SK-N-SH treated with all-trans-retinoic acid at 6 μM for 48 hours (cell line): Measurements from ENCODE around the gene DENND4B.

Source experiments
- ATAC-seq: fragments of 200-7000 bp; cut with Tn5 transposase; 3 replicates; pipeline ENCODE4 v1.9.1; 2020; ENCODE audit warnings: mild to moderate bottlenecking, moderate library complexity
- BACH2 ChIP-seq: fragments of 250-450 bp; sonication (Bioruptor Pico); IDR thresholded peaks from 2 replicates; pipeline ENCODE4 v1.9.0; 2021; ENCODE audit warnings: mild to moderate bottlenecking, borderline replicate concordance
- CREB5 ChIP-seq: fragments of 250-450 bp; sonication (Bioruptor Pico); IDR thresholded peaks from 2 replicates; pipeline ENCODE4 v1.5.1; 2020; ENCODE audit warnings: low read depth, mild to moderate bottlenecking, moderate library complexity
- CSDC2 ChIP-seq: fragments of 250-450 bp; sonication (Bioruptor Pico); IDR thresholded peaks from 2 replicates; pipeline ENCODE4 v1.5.0; 2020; ENCODE audit warnings: mild to moderate bottlenecking, moderate library complexity
- ESRRG ChIP-seq: fragments of 250-450 bp; sonication (Bioruptor Pico); IDR thresholded peaks from 2 replicates; pipeline ENCODE4 v1.6.1; 2021; ENCODE audit warnings: mild to moderate bottlenecking
- GLIS3 ChIP-seq: fragments of 250-450 bp; sonication (Bioruptor Pico); IDR thresholded peaks from 2 replicates; pipeline ENCODE4 v1.5.0; 2020; ENCODE audit warnings: mild to moderate bottlenecking, moderate library complexity
- ISL1 ChIP-seq: fragments of 250-450 bp; sonication (Bioruptor Pico); IDR thresholded peaks from 2 replicates; pipeline ENCODE4 v2.1.2; 2022; ENCODE audit warnings: mild to moderate bottlenecking, moderate library complexity
- OSR1 ChIP-seq: fragments of 250-450 bp; sonication (Bioruptor Pico); IDR thresholded peaks from 2 replicates; pipeline ENCODE4 v1.8.0; 2022; ENCODE audit warnings: moderate library complexity, mild to moderate bottlenecking, inconsistent platforms
- PPARA ChIP-seq: fragments of 250-450 bp; sonication (Bioruptor Pico); IDR thresholded peaks from 2 replicates; pipeline ENCODE4 v1.5.0; 2020; ENCODE audit warnings: mild to moderate bottlenecking, borderline replicate concordance
- SNAI2 ChIP-seq: fragments of 250-450 bp; sonication (Bioruptor Pico); IDR thresholded peaks from 2 replicates; pipeline ENCODE4 v1.5.0; 2020; ENCODE audit warnings: mild to moderate bottlenecking, moderate library complexity
- TOX ChIP-seq: fragments of 250-450 bp; sonication (Bioruptor Pico); IDR thresholded peaks from 2 replicates; pipeline ENCODE4 v1.8.0; 2021; ENCODE audit warnings: mild to moderate bottlenecking, moderate library complexity, borderline replicate concordance
- ZC3H10 ChIP-seq: fragments of 250-450 bp; sonication (Bioruptor Pico); IDR thresholded peaks from 2 replicates; pipeline ENCODE4 v1.5.1; 2021; ENCODE audit warnings: mild to moderate bottlenecking, moderate library complexity
- ZFP3 ChIP-seq: fragments of 250-450 bp; sonication (Bioruptor Pico); IDR thresholded peaks from 2 replicates; pipeline ENCODE4 v1.5.0; 2020; ENCODE audit warnings: mild to moderate bottlenecking, moderate library complexity
- ZFP30 ChIP-seq: fragments of 450-650 bp; formaldehyde crosslinking; IDR thresholded peaks from 2 replicates; pipeline ENCODE4 v1.5.0; 2022; ENCODE audit warnings: mild to moderate bottlenecking, moderate library complexity
- ZNF565 ChIP-seq: fragments of 450-650 bp; formaldehyde crosslinking; conservative IDR thresholded peaks from 2 replicates; pipeline ENCODE4 v1.5.0; 2020; ENCODE audit warnings: low read depth, mild to moderate bottlenecking, moderate library complexity
- ZNF8 ChIP-seq: fragments of 450-650 bp; formaldehyde crosslinking; IDR thresholded peaks from 2 replicates; pipeline ENCODE4 v1.5.0; 2020; ENCODE audit warnings: mild to moderate bottlenecking, moderate library complexity
- TF ChIP-seq, protein P1 (sequence below): fragments of 250-450 bp; sonication (Bioruptor Pico); IDR thresholded peaks from 2 replicates; pipeline ENCODE4 v1.5.0; 2020; ENCODE audit warnings: mild to moderate bottlenecking, moderate library complexity
- TF ChIP-seq, protein P2 (sequence below): fragments of 250-450 bp; sonication (Bioruptor Pico); IDR thresholded peaks from 2 replicates; pipeline ENCODE4 v1.8.0; 2021; ENCODE audit warnings: low read depth, mild to moderate bottlenecking, moderate library complexity, borderline replicate concordance
- TF ChIP-seq, protein P3 (sequence below): fragments of 250-450 bp; sonication (Bioruptor Pico); IDR thresholded peaks from 2 replicates; pipeline ENCODE4 v1.8.0; 2020; ENCODE audit warnings: mild to moderate bottlenecking, moderate library complexity, borderline replicate concordance

DENND4B gene

GRCh38 chr1:153967107-153967999, 20.8 kb upstream of the DENND4B start, which contains the start of gene CREB3L4:
TSS of gene CREB3L4 (plus strand) at chr1:153967902. CDS start at chr1:153968526, 624 bp downstream.
- peak; percentile 90 for ATAC-seq
- TF ChIP-seq SNAI2 (no peak), ZFP30 (CRISPR knock-in tag) (no peak), GLIS3 (CRISPR knock-in tag) (no peak), ZNF8 (CRISPR knock-in tag) (no peak), ESRRG (CRISPR knock-in tag) (no peak), ZNF565 (CRISPR knock-in tag) (no peak), ISL1 (no peak), ZFP3 (CRISPR knock-in tag) (0 out of 2 replicates have a peak, but pooled peaks have one; percentile 14), PPARA (CRISPR knock-in tag) (no peak)
- TF ChIP-seq, protein P1, sequence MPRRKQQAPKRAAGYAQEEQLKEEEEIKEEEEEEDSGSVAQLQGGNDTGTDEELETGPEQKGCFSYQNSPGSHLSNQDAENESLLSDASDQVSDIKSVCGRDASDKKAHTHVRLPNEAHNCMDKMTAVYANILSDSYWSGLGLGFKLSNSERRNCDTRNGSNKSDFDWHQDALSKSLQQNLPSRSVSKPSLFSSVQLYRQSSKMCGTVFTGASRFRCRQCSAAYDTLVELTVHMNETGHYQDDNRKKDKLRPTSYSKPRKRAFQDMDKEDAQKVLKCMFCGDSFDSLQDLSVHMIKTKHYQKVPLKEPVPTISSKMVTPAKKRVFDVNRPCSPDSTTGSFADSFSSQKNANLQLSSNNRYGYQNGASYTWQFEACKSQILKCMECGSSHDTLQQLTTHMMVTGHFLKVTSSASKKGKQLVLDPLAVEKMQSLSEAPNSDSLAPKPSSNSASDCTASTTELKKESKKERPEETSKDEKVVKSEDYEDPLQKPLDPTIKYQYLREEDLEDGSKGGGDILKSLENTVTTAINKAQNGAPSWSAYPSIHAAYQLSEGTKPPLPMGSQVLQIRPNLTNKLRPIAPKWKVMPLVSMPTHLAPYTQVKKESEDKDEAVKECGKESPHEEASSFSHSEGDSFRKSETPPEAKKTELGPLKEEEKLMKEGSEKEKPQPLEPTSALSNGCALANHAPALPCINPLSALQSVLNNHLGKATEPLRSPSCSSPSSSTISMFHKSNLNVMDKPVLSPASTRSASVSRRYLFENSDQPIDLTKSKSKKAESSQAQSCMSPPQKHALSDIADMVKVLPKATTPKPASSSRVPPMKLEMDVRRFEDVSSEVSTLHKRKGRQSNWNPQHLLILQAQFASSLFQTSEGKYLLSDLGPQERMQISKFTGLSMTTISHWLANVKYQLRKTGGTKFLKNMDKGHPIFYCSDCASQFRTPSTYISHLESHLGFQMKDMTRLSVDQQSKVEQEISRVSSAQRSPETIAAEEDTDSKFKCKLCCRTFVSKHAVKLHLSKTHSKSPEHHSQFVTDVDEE (CRISPR knock-in tag) = no peak
- TF ChIP-seq, protein P2, sequence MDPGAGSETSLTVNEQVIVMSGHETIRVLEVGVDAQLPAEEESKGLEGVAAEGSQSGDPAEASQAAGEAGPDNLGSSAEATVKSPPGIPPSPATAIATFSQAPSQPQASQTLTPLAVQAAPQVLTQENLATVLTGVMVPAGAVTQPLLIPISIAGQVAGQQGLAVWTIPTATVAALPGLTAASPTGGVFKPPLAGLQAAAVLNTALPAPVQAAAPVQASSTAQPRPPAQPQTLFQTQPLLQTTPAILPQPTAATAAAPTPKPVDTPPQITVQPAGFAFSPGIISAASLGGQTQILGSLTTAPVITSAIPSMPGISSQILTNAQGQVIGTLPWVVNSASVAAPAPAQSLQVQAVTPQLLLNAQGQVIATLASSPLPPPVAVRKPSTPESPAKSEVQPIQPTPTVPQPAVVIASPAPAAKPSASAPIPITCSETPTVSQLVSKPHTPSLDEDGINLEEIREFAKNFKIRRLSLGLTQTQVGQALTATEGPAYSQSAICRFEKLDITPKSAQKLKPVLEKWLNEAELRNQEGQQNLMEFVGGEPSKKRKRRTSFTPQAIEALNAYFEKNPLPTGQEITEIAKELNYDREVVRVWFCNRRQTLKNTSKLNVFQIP (CRISPR knock-in tag) = 0 out of 2 replicates have a peak, but pooled peaks have one; percentile 7
- TF ChIP-seq, protein P3, sequence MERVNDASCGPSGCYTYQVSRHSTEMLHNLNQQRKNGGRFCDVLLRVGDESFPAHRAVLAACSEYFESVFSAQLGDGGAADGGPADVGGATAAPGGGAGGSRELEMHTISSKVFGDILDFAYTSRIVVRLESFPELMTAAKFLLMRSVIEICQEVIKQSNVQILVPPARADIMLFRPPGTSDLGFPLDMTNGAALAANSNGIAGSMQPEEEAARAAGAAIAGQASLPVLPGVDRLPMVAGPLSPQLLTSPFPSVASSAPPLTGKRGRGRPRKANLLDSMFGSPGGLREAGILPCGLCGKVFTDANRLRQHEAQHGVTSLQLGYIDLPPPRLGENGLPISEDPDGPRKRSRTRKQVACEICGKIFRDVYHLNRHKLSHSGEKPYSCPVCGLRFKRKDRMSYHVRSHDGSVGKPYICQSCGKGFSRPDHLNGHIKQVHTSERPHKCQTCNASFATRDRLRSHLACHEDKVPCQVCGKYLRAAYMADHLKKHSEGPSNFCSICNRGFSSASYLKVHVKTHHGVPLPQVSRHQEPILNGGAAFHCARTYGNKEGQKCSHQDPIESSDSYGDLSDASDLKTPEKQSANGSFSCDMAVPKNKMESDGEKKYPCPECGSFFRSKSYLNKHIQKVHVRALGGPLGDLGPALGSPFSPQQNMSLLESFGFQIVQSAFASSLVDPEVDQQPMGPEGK (CRISPR knock-in tag) = no peak

GRCh38 chr1:153963850-153964331, 17.4 kb upstream of the DENND4B start:
- no peak for TF ChIP-seq SNAI2
- TF ChIP-seq PPARA (CRISPR knock-in tag) = no peak
- no peak for TF ChIP-seq OSR1 (CRISPR knock-in tag)
- TF ChIP-seq ZC3H10 (CRISPR knock-in tag) = no peak
- no peak for TF ChIP-seq BACH2 (CRISPR knock-in tag)
- TF ChIP-seq TOX (CRISPR knock-in tag) = no peak
- TF ChIP-seq ESRRG (CRISPR knock-in tag) = no peak
- TF ChIP-seq CREB5 (CRISPR knock-in tag) = no peak
- no peak for TF ChIP-seq ISL1
- no peak for TF ChIP-seq CSDC2
- TF ChIP-seq, protein P2 (CRISPR knock-in tag) = no peak
- no peak for TF ChIP-seq ZNF565 (CRISPR knock-in tag)
- peak; percentile 7 for ATAC-seq
